PC-9 (cell line): ENCODE results near the gene IFI44. TPM values are rescaled to one million over a fixed set of nuclear protein-coding genes. Genes with fewer than 3 reads are reported as not detected.

ENCODE experiments used
- Bru-seq: library from RNA; stranded (reverse); fragments of 400-500 nt; gene quantifications from one replicate; lab custom pipeline; 2021; lab: Mats Ljungman, UMichigan
- BruChase-seq, 2 experiments: library from RNA; stranded (reverse); fragments of 400-500 nt; gene quantifications; one replicate each; lab custom pipeline; 2021; lab: Mats Ljungman, UMichigan
- BruUV-seq: library from RNA; stranded (reverse); fragments of 400-500 nt; replicated peaks from 2 replicates; lab custom pipeline; 2021; lab: Mats Ljungman, UMichigan
- CTCF ChIA-PET: fragments of 300-600 bp; sonication (Branson Sonifier 250); formaldehyde crosslinking; loops from one replicate; lab custom pipeline; 2022; ENCODE audit warnings: antibody characterized with exemption; lab: Charles Lee
- POLR2A ChIA-PET: fragments of 300-600 bp; sonication (Branson Sonifier 250); formaldehyde crosslinking; loops from one replicate; lab custom pipeline; 2022; ENCODE audit warnings: antibody characterized with exemption; ENCODE audit not compliant: unreplicated experiment; lab: Charles Lee
- DNase-seq, 2 experiments: peaks; one replicate each; pipeline versions ENCODE4 v3.0.0 to v3.0.0-alpha.2; 2015 to 2022; ENCODE audit warnings: mixed read lengths in 1 of 2
- H2AFZ ChIP-seq: fragments of 200-600 bp; sonication (generic); 2 replicates; pipeline ENCODE4 v1.8.1; 2017; ENCODE audit warnings: antibody characterized with exemption
- H3F3A ChIP-seq: fragments of 200-600 bp; sonication (generic); 2 replicates; pipeline ENCODE4 v1.8.1; 2017; ENCODE audit warnings: antibody characterized with exemption, mild to moderate bottlenecking, low read depth; ENCODE audit not compliant: insufficient read depth
- H3K27ac ChIP-seq: fragments of 200-600 bp; sonication (generic); 2 replicates; pipeline ENCODE4 v1.6.1; 2016; ENCODE audit warnings: mixed run types
- H3K27me3 ChIP-seq: fragments of 200-600 bp; sonication (generic); 2 replicates; pipeline ENCODE4 v1.6.1; 2016; ENCODE audit warnings: low read depth, mixed run types; ENCODE audit not compliant: insufficient read depth
- H3K36me3 ChIP-seq: fragments of 200-600 bp; sonication (generic); 2 replicates; pipeline ENCODE4 v1.6.1; 2016; ENCODE audit warnings: low read depth, mixed run types
- H3K4me1 ChIP-seq: fragments of 200-600 bp; sonication (generic); replicated peaks from 2 replicates; pipeline ENCODE4 v1.6.1; 2016; ENCODE audit warnings: mixed run types; ENCODE audit not compliant: insufficient read depth
- H3K4me2 ChIP-seq: fragments of 200-600 bp; sonication (generic); 2 replicates; pipeline ENCODE4 v1.6.1; 2017; ENCODE audit warnings: mixed run types
- H3K4me3 ChIP-seq: fragments of 200-600 bp; sonication (generic); 2 replicates; pipeline ENCODE4 v1.6.1; 2016; ENCODE audit warnings: mixed run types
- H3K79me2 ChIP-seq: fragments of 200-600 bp; sonication (generic); 2 replicates; pipeline ENCODE4 v1.6.1; 2017; ENCODE audit warnings: low read depth, mixed run types
- H3K9me2 ChIP-seq: fragments of 200-600 bp; sonication (generic); 2 replicates; pipeline ENCODE4 v1.8.1; 2017; ENCODE audit warnings: mild to moderate bottlenecking; ENCODE audit not compliant: insufficient read depth
- H3K9me3 ChIP-seq: fragments of 200-600 bp; sonication (generic); 2 replicates; pipeline ENCODE4 v1.8.1; 2016; ENCODE audit warnings: low read depth; ENCODE audit not compliant: insufficient read depth
- H4K20me1 ChIP-seq: fragments of 200-600 bp; sonication (generic); 2 replicates; pipeline ENCODE4 v1.8.1; 2017; ENCODE audit not compliant: insufficient read depth
- EZH2 ChIP-seq: fragments of 200-600 bp; sonication (generic); IDR thresholded peaks from 2 replicates; pipeline ENCODE4 v1.8.0; 2017; ENCODE audit warnings: antibody characterized with exemption, low read depth
- intact Hi-C: fragments of 100-400 bp; cut with micrococcal nuclease; formaldehyde crosslinking; loops from one replicate; pipeline ENCODE4 v1.10.0; 2022; ENCODE audit not compliant: unreplicated experiment
- long read RNA-seq: library from polyadenylated mRNA; stranded (forward); transcript quantifications from one replicate; pipeline ENCODE4 v2.0.0, GENCODE V29; 2022
- total RNA-seq: library from RNA; stranded (reverse); gene quantifications from 2 replicates; pipeline ENCODE4 v1.2.3, GENCODE V29; 2021
- TF ChIP-seq, protein P1 (sequence below): fragments of 200-600 bp; sonication (generic); conservative IDR thresholded peaks from 2 replicates; pipeline ENCODE4 v1.6.1; 2017; ENCODE audit warnings: mixed run types, antibody characterized with exemption, mild to moderate bottlenecking, moderate library complexity

The IFI44 gene, protein sequence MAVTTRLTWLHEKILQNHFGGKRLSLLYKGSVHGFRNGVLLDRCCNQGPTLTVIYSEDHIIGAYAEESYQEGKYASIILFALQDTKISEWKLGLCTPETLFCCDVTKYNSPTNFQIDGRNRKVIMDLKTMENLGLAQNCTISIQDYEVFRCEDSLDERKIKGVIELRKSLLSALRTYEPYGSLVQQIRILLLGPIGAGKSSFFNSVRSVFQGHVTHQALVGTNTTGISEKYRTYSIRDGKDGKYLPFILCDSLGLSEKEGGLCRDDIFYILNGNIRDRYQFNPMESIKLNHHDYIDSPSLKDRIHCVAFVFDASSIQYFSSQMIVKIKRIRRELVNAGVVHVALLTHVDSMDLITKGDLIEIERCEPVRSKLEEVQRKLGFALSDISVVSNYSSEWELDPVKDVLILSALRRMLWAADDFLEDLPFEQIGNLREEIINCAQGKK
- total RNA-seq, result 4.3 and 4.8 TPM in 2 replicates
- percentile 35 among the genes with signal in this experiment for Bru-seq, nascent RNA
- BruChase-seq, experiment 1, labeled RNA remaining after a 2-hour chase, result percentile 44 among the genes with signal in this experiment
- percentile 40 among the genes with signal in this experiment for BruChase-seq, experiment 2, labeled RNA remaining after a 6-hour chase
- long read RNA-seq, partial matches to known transcripts, result 1 of 3 reads
- long read RNA-seq, other reads (novel, unspliced or antisense), result 2 of 3 reads

DNA sequence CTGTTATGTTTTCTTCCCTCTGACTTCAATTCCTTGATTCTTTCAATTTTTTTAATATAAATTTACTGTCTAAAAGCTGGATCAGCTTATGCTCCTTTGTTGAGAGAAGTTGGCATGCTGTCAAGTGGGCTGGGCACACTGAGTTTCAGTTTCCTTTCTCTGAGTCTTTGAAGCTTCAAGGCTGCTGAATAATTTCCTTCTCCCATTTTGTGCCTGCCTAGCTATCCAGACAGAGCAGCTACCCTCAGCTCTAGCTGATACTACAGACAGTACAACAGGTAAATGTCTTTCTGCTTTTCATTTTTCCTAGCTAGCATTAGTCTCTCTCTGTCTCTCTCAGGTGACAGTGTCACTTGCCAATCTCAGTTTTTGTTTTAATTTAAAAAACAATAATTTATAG lies at the start of gene IFI44:
TSS of gene IFI44 (plus strand) at position 204 of the 400 bp plus-strand sequence. CDS start 365 bp downstream, outside the sequence.
- no peaks in the 10 kb centered on the region for H3K27me3 ChIP-seq
- H3K4me1 ChIP-seq, result no peaks in the 10 kb centered on the region
- no TSS peak for BruUV-seq
- peaks cover 3% of the 10 kb centered on the region; the same call in 1 of the 2 replicates for H3K9me3 ChIP-seq
- no peaks in the 10 kb centered on the region for H3F3A ChIP-seq
- 0 out of 2 replicates have a peak within 1 kb of the TSS, but pooled peaks have one; percentile 20 for H3K4me2 ChIP-seq
- peak in 1 of 2 experiments; percentile 36 for DNase-seq
- peak within 1 kb of the TSS; percentile 6; the same call in 1 of the 2 replicates for H2AFZ ChIP-seq
- ChIA-PET CTCF (no interaction called here), POLR2A (interaction anchor here (0.5 to 0.7 kb wide), 2 partner anchors 1468 to 1894 kb away, joined by 3 to 6 read pairs; no protein-coding TSS in a partner anchor)
- no peaks in the 10 kb centered on the region for H3K79me2 ChIP-seq
- TF ChIP-seq, protein P1, sequence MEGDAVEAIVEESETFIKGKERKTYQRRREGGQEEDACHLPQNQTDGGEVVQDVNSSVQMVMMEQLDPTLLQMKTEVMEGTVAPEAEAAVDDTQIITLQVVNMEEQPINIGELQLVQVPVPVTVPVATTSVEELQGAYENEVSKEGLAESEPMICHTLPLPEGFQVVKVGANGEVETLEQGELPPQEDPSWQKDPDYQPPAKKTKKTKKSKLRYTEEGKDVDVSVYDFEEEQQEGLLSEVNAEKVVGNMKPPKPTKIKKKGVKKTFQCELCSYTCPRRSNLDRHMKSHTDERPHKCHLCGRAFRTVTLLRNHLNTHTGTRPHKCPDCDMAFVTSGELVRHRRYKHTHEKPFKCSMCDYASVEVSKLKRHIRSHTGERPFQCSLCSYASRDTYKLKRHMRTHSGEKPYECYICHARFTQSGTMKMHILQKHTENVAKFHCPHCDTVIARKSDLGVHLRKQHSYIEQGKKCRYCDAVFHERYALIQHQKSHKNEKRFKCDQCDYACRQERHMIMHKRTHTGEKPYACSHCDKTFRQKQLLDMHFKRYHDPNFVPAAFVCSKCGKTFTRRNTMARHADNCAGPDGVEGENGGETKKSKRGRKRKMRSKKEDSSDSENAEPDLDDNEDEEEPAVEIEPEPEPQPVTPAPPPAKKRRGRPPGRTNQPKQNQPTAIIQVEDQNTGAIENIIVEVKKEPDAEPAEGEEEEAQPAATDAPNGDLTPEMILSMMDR, result no peak
- no peak for TF ChIP-seq EZH2
- H3K9me2 ChIP-seq, result 0 out of 2 replicates have a peak, but pooled peaks cover 3% of the 10 kb centered on the region
- intact Hi-C loops, result no loop called here
- no peaks in the 10 kb centered on the region for H3K36me3 ChIP-seq
- H3K27ac ChIP-seq, result no peak within 1 kb of the TSS
- H3K4me3 ChIP-seq, result no peak within 1 kb of the TSS
- no peaks in the 10 kb centered on the region for H4K20me1 ChIP-seq

DNA sequence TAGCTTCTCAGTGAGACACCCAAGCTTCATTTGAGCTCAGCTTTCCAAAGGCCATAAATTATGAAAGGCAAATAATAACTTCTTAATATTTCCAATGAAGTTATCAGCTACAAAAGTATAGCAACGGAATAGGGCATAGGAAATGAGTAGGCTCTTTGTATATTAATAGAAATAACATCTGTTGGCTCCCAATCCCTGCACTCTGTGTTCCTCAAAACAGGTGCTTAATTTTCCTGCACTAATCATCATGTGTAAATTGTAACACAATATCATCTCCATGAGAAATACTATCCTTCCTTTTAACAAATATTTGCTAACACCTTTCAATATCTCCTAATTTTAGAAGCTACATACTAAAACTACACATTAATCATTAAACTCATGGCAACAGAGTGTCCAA lies 48.6 kb upstream of the IFI44 start:
- no peaks in the 10 kb centered on the region for H3K27me3 ChIP-seq
- ChIA-PET CTCF (no interaction called here), POLR2A (no interaction called here)
- no peaks in the 10 kb centered on the region for H3K4me1 ChIP-seq
- no peak overlapping the region for H2AFZ ChIP-seq
- no peak overlapping the region for H3K4me2 ChIP-seq
- no peaks in the 10 kb centered on the region for H3K36me3 ChIP-seq
- no peaks in the 10 kb centered on the region for H3F3A ChIP-seq
- H3K4me3 ChIP-seq, result no peak overlapping the region
- H3K79me2 ChIP-seq, result no peaks in the 10 kb centered on the region
- H4K20me1 ChIP-seq, result no peaks in the 10 kb centered on the region
- no TSS peak for BruUV-seq
- TF ChIP-seq EZH2, result no peak
- TF ChIP-seq, protein P1, result no peak
- H3K27ac ChIP-seq, result no peak overlapping the region
- intact Hi-C loops, result no loop called here
- H3K9me2 ChIP-seq, result no peaks in the 10 kb centered on the region; the same call in 1 of the 2 replicates
- DNase-seq, result no peak
- no peaks in the 10 kb centered on the region for H3K9me3 ChIP-seq

DNA sequence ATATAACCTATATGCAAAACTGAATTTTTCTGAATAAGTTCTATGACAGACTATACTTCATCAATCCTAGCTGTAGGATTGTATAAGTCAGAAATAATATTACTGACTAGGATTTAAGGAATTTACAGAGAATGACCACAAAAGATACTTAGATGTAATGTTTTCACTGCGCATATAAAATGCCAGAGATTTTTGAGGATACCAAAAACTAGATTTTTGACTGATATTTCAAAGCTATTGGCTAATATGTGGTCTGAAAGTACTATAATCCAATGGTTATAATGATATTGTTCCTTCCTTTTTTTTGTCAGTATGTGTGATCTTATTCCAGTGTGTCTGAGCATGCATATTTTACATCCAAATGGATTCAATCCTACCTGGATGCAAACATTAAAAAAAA lies 46.4 kb upstream of the IFI44 start:
- H3K4me1 ChIP-seq, result no peaks in the 10 kb centered on the region
- intact Hi-C loops, result no loop called here
- no peaks in the 10 kb centered on the region for H3K36me3 ChIP-seq
- POLR2A ChIA-PET, result no interaction called here
- H3K4me2 ChIP-seq, result no peak overlapping the region
- no peak overlapping the region for H3K27ac ChIP-seq
- CTCF ChIA-PET, result no interaction called here
- H3K9me3 ChIP-seq, result no peaks in the 10 kb centered on the region
- no TSS peak for BruUV-seq
- H3K79me2 ChIP-seq, result no peaks in the 10 kb centered on the region
- TF ChIP-seq EZH2, result no peak
- TF ChIP-seq, protein P1, result no peak
- no peaks in the 10 kb centered on the region for H4K20me1 ChIP-seq
- no peak overlapping the region for H2AFZ ChIP-seq
- no peak for DNase-seq
- no peaks in the 10 kb centered on the region for H3F3A ChIP-seq
- no peaks in the 10 kb centered on the region; the same call in 1 of the 2 replicates for H3K9me2 ChIP-seq
- no peak overlapping the region for H3K4me3 ChIP-seq
- no peaks in the 10 kb centered on the region for H3K27me3 ChIP-seq
